Measurements from ENCODE around the gene B3GLCT. TPM values are rescaled to one million over a fixed set of nuclear protein-coding genes. Genes with fewer than 3 reads are reported as not detected.
A peak's percentile ranks its signal among the peaks of the same experiment; 100 is the strongest.

B3GLCT gene
- total and polyA plus RNA-seq, 2 of the 13 experiments (the other 11 are each of a cell fraction or from before 2014, with no cell fraction given): 2.0 to 7.1 TPM

- TF ChIP-seq ZBTB2 (CRISPR knock-in tag; IDR thresholded peaks at IDR 0.05; ENCODE audit: low read depth) (peak; percentile 75; the same call in 1 of the 2 replicates), ZNF773 (CRISPR knock-in tag; IDR thresholded peaks at IDR 0.05; ENCODE audit: borderline replicate concordance) (peak; percentile 47; the same call in 1 of the 2 replicates), PATZ1 (CRISPR knock-in tag; IDR thresholded peaks at IDR 0.05) (peak; percentile 27; the same call in 1 of the 2 replicates), U2AF2 (IDR thresholded peaks at IDR 0.05; ENCODE audit: low read depth, low read length) (no peak), TAF1 (CRISPR knock-in tag; IDR thresholded peaks at IDR 0.05) (no peak), ZNF83 (CRISPR knock-in tag; IDR thresholded peaks at IDR 0.05; ENCODE audit: borderline replicate concordance) (no peak), SKIL (CRISPR knock-in tag; IDR thresholded peaks at IDR 0.05; ENCODE audit: borderline replicate concordance) (no peak), ARNT2 (CRISPR knock-in tag; IDR thresholded peaks at IDR 0.05; ENCODE audit: low read depth) (peak; percentile 5), ZNF333 (CRISPR knock-in tag; IDR thresholded peaks at IDR 0.05; ENCODE audit: borderline replicate concordance) (0 out of 2 replicates have a peak, but pooled peaks have one; percentile 35), TFAP4 (IDR thresholded peaks at IDR 0.05; ENCODE audit: borderline replicate concordance, low read depth) (no peak), ZNF264 (CRISPR knock-in tag; IDR thresholded peaks at IDR 0.05) (no peak), HOXA3 (CRISPR knock-in tag; IDR thresholded peaks at IDR 0.05) (peak; percentile 48), SNAI1 (CRISPR knock-in tag; IDR thresholded peaks at IDR 0.05; ENCODE audit: borderline replicate concordance) (no peak), MAX (IDR thresholded peaks at IDR 0.05) (no peak; the same call in none of the 2 replicates), PBX2 (CRISPR knock-in tag; IDR thresholded peaks at IDR 0.05) (no peak)
These were observed at the start of gene B3GLCT (continued) for GRCh38 chr13:31199849-31200636.
